ENCODE results near the gene ADGRL3.

ADGRL3 gene

DNA sequence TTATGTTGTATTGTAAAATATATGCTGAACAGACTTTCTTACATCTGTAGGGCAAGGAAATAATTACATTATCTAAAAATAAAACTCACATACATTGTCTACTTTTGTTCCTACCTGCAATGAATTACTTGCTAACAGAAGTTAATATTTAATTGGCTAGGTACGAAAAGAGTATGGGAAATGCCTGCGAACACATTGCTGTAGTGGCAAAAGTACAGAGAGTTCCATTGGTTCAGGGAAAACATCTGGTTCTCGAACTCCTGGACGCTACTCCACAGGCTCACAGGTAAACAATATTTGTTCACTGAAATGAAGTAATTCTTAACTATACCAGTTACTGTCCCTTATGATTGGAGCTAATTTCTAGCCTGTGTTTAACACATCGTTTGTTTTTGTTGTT lies 837.4 kb downstream of the ADGRL3 start:
- no peak for DNase-seq (ENCODE audit: low read depth in 1 of 2, low spot score in 1 of 2)

DNA sequence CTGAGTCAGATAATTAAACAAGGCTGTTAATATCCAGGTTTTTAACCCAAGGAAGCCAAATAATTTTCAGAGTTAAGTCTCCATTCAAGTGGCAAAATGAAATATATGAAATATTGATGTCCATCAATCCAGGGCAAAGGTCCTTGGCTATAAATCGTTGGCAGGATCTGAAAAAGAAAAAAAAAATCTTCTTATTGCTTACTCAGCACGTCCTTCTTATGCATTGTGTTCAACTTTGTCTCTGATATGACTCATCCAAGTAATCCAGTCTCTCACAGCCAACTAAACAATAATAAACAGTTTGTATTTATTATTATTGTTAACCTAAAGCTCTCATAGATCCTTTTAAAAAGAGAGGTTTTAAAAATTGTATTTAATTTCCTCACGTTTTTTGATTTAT lies 851.2 kb downstream of the ADGRL3 start:
- no peak for DNase-seq (ENCODE audit: low read depth in 1 of 2, low spot score in 1 of 2)

DNA sequence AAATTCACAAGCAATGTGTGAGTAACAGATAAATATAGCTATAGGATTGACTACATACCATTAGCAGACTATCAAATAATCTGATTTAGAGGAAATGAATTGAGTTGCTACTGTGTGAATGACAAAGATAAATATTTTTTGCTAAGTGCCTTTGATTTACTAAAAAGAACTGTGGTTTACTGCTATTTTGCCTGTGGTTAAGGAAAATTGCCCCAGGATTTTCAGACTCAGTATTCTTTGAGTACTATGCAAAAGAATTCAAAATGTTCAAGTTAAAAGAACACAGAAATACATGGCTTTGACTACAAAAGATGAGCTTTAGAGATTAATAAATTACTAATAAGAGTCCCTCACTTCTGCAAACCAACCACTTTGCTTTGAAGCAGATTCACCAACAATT lies 853.8 kb downstream of the ADGRL3 start:
- no peak for DNase-seq (ENCODE audit: low read depth in 1 of 2, low spot score in 1 of 2)

DNA sequence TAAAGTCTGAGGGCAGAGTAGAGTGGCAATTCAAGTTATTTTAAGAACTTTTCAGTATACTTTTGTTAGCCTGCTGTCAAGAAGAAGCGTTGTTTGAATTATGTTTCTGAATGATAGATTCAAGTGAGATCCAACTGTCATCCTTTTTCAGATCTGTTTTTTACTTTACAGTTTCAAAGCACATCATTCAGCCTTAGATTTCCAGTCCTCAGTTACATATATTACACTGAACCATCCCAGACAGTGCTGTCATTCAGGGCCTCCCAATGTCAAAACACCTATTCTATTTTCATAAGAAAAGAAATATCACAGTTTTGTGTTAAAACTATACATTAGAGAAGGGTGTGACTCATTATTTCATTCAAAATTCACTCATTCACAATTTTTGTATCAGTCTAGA lies 856.9 kb downstream of the ADGRL3 start:
- DNase-seq (ENCODE audit: low read depth in 1 of 2, low spot score in 1 of 2) = no peak

DNA sequence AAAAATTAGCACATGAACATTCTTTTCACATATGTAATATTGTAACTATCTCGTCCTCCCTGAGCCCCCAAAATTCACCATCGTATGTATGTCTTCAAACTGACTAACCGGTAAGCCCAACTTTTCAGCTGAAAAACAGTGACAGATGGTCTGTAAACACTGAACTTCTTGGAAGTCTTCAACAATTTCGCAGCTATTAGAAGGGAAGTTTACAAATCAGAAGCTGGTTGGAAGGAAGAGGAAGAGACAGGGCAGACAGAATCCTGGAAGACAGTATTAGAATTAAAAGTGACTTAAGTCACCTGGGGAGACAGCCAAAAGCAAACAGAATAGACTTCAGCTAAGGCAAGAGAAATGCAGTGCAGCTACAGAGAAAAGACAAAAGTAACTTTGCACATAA lies 858.4 kb downstream of the ADGRL3 start:
- DNase-seq (ENCODE audit: low read depth in 1 of 2, low spot score in 1 of 2) = no peak

DNA sequence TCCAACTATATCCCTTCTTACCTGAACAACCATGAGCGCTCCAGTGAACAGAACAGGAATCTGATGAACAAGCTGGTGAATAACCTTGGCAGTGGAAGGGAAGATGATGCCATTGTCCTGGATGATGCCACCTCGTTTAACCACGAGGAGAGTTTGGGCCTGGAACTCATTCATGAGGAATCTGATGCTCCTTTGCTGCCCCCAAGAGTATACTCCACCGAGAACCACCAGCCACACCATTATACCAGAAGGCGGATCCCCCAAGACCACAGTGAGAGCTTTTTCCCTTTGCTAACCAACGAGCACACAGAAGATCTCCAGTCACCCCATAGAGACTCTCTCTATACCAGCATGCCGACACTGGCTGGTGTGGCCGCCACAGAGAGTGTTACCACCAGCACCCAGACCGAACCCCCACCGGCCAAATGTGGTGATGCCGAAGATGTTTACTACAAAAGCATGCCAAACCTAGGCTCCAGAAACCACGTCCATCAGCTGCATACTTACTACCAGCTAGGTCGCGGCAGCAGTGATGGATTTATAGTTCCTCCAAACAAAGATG lies 870.2 kb downstream of the ADGRL3 start:
- no peak for DNase-seq (ENCODE audit: low read depth in 1 of 2, low spot score in 1 of 2)

DNA sequence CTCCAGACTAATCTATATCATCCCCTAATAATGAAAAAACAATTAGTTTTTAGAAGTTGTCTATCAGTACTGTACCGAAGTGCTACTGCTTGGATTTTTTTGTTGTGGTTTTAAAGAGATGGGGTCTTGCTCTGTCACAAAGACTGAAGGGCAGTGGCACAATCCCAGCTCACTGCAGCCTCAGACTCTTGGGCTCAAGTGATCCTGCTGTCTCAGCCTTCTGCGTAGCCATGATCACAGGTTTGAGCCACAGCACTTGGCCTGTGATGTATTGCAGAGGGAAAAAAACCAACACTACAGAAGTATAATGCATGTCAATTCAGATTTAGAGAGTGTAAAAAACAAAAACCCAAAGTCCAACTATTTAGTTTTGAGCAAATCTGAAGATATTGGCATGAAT lies 875.0 kb downstream of the ADGRL3 start:
- DNase-seq (ENCODE audit: low read depth in 1 of 2, low spot score in 1 of 2) = no peak

DNA sequence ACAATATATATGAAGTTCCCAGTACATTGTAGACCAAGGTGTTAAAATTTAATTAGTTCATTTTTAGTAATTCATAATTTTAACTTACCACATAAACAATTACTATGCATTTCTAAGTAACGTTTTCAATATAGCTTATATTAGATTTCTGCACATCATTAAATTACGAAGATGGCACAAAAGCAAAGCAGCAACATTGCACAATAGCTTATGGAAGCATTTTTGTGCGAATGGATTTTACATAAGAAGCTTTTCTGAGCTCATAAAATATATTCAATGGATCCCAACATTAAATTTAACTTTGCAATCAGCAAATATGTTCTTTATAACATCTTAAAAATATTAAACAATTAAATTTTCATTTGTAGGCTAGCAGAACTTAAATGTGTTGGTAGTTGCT lies 875.4 kb downstream of the ADGRL3 start:
- DNase-seq (ENCODE audit: low read depth in 1 of 2, low spot score in 1 of 2) = no peak

DNA sequence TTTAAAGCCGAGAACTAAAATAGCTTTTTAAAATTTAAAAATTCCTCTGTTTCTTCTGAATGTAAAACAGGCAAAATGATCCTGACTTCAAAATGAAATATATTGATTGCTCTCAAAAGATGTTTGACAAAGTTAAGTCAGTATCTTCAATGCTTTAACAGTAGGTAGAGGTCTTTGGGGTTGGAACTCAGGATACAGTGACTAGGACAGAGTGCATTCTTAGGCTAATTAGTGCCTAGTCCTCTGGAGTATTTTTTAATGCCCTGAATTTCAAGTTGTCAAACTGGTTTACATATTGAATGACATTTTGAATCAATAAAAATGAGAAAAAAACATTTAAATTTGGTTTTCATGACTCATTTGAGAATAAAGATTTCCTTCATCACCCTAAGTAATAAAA lies 877.3 kb downstream of the ADGRL3 start:
- DNase-seq (ENCODE audit: low read depth in 1 of 2, low spot score in 1 of 2) = no peak

DNA sequence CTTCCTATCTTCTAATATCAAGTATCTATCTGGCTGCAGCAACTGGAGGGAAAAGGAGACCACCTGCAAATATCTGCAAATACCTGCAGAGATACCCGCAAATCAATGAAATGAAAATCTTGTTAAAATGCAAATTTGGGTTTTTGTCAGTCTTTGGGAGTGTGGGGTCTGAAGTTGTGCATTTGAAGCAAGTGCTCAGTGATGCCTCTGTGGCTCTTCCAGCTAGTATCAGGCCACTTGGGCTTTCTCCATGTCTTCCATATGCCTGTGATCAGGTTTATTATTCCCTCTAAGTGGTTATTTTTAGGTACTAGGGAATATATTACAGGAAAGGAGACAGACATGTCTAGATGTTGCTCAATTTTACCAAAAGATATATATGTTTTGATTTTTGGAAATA lies 880.3 kb downstream of the ADGRL3 start:
- no peak for DNase-seq (ENCODE audit: low read depth in 1 of 2, low spot score in 1 of 2)

DNA sequence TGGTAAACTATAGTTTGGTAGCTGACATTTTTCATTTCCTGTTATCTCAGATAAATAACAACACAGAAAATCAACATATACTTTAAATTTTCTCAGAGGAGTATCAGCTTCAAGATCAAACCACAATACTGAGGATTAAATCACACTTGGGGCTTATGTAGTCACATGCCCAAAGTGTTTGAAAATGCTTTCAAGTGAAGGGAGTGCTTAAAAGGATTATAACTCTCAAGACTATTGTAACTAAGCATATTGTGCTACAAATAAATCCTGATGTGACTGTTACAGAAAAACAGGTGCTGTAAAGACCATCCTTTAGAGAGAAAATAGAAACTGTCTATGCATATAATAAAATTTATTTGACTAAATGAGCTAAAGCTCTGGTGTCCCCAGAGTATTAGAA lies 887.6 kb downstream of the ADGRL3 start:
- no peak for DNase-seq (ENCODE audit: low read depth in 1 of 2, low spot score in 1 of 2)

DNA sequence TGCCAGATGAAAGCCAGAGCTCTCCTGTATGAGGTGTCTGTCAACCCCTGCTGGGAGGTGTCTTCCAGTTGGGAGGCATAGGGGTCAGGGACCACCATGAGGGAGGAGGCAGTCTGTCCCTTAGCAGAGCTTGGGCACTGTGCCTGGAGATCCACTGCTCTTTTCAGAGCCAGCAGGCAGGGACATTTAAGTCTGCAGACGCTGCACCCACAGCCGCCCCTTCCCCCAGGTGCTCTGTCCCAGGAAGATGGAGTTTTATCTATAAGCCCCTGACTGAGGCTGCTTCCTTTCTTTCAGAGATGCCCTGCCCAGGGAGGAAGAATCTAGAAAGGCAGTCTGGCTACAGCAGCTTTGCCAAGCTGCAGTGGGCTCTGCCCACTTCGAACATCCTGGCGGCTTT lies 893.6 kb downstream of the ADGRL3 start:
- no peak for DNase-seq (ENCODE audit: low read depth in 1 of 2, low spot score in 1 of 2)

DNA sequence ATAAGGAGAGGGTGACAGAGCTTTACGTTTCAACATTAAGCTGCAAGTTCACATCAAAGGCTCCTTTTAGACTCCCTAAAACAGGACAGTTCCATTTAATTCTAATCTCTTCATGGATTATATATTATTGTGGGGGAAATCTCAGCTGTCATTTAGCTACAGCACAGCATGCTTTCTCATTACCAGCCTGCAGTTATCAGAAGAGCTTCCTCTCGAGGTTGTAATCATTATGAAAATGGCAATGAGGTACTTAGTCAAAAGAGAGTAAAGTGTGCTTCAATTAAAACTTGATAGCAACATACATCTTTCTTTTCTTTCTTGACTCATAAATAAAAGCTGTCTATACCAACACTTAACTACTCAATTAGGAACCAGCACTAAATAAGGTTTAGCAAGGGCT lies 896.8 kb downstream of the ADGRL3 start:
- no peak for DNase-seq (ENCODE audit: low read depth in 1 of 2, low spot score in 1 of 2)

DNA sequence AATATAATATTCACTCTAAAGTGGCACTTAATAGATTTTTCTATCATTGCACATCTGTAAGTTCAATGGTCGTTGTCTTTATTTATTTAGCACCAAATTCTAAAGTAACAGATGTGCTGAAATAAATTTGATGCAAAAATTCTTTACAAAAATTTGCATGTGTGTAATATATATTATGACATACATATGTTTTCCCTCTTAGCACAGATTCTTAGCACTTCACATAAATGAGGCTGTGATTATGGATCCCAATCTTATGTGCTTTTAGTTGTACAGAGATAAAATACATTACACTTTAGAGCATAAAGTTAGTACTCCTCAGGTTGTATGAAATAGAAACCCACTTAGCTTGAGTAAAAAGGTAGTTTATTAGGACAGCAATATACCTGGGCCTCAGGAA lies 915.1 kb downstream of the ADGRL3 start:
- DNase-seq (ENCODE audit: low read depth in 1 of 2, low spot score in 1 of 2) = no peak

DNA sequence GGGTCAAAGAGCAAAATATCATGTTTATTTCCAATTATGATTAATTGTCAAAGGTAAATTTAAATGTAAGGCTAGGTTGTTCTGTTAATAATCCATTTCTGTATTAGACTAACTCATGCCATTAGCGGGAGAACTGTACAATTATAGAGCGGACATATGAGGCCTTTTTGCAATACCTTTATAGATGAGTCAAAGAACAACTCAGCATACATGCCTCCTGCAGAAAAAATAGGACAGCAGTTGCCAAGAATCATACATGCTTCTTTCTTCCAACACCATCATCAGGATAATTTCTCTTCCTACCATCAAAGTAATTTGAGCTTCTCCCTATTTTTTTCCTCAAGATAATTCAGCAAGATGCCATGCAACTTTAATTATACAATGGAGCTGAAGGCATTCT lies 917.8 kb downstream of the ADGRL3 start:
- no peak for DNase-seq (ENCODE audit: low read depth in 1 of 2, low spot score in 1 of 2)

DNA sequence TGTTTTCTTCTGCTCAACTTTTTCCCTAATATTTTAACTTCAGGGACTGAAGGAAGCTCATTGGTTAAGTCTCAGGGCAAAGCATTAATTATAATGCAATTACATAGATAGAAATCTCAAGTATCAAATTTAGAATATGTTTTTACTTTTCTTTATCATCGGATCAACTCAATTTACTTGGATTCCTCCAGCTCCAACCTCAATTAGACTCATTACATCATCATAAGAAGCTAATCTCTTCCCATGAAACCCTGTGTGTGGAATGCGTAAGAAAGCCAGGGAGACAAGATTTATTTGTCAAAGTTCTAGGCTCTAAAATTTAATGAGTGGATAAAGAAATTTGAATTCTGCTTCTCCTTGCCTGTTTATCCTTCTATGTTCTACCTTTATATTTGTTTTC lies 918.4 kb downstream of the ADGRL3 start:
- DNase-seq (ENCODE audit: low read depth in 1 of 2, low spot score in 1 of 2) = no peak

DNA sequence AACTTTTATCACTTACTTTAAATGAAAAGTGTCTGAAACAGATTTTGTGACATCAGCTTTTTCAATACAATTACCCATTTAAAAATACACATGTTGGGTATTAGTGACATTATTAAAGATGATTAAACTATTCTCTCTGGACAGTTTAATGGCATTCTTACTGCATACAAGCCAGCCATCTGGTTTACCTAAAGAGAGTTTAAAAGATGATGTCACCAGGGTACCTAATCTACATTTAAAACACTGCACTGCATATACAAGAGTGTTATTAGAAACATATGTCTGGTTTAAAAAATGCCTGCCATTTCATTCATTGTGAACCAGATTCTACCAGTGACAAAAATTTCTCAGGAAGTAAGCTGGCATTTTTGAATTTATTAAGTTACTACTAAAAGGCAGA lies 919.1 kb downstream of the ADGRL3 start:
- DNase-seq (ENCODE audit: low read depth in 1 of 2, low spot score in 1 of 2) = no peak

DNA sequence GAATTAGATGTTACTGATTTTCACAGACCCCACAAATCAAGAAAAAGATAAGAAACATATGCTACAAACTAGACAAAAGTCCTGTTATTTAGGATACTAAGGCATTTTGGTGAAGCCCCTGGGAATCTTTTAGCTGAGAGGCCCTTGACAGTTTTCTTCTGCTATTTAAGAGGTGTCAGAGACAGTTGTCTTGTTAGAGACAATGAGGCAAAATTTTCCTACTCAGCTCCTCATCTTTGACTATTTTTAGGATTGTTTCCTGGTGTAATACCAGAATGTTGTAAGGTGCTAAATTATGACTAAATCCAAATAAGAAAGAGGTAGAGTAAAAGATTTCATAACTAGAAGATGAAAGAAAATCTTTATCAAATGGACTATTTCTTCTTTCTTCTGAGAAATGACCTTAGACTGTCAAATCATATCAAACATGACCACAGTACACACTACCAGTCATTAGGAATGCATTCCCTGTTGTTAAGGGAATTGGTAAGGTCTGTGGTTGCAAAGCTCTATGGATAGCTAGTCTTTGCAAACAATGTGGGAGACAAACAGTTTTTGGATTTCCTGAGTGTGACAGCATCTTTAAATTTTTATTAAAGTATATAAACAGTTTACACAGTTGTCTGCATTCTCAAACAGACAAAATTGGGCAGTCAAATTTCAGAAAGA lies 926.1 kb downstream of the ADGRL3 start:
- DNase-seq (ENCODE audit: low read depth in 1 of 2, low spot score in 1 of 2) = no peak
